HepG2 (cell line): ENCODE measurements around the gene CCNF. TPM values are rescaled to one million over a fixed set of nuclear protein-coding genes. Genes with fewer than 3 reads are reported as not detected.

Source experiments
- AFF4 ChIP-seq: sonication (generic); formaldehyde crosslinking; IDR thresholded peaks from 2 replicates; pipeline ENCODE4 v1.4.0; 2020; ENCODE audit warnings: missing genetic modification reagents
- CCDC6 ChIP-seq: sonication (generic); formaldehyde crosslinking; IDR thresholded peaks from 2 replicates; pipeline ENCODE4 v1.8.1; 2022; ENCODE audit warnings: mild to moderate bottlenecking, missing genetic modification reagents, moderate library complexity
- CEBPZ ChIP-seq: IDR thresholded peaks from 2 replicates; pipeline ENCODE4 v1.6.1; 2012; ENCODE audit warnings: low read length, improper control_type of control experiment
- GPN1 ChIP-seq: sonication (generic); formaldehyde crosslinking; IDR thresholded peaks from 2 replicates; pipeline ENCODE4 v1.5.1; 2020; ENCODE audit warnings: missing genetic modification reagents, borderline replicate concordance
- PAF1 ChIP-seq: IDR thresholded peaks from 2 replicates; pipeline ENCODE4 v1.6.1; 2016; ENCODE audit warnings: missing genetic modification reagents, missing compliant biosample characterization
- PBX2 ChIP-seq: IDR thresholded peaks from 2 replicates; pipeline ENCODE4 v1.6.1; 2016; ENCODE audit warnings: control low read depth
- RFX1 ChIP-seq: fragments of 450-650 bp; IDR thresholded peaks from 2 replicates; pipeline ENCODE4 v1.6.1; 2017
- RFXANK ChIP-seq: IDR thresholded peaks from 2 replicates; pipeline ENCODE4 v1.6.1; 2016
- SALL1 ChIP-seq: sonication (generic); formaldehyde crosslinking; IDR thresholded peaks from 2 replicates; pipeline ENCODE4 v1.8.0; 2022; ENCODE audit warnings: mild to moderate bottlenecking, missing genetic modification reagents
- UBTF ChIP-seq: sonication (generic); formaldehyde crosslinking; IDR thresholded peaks from 2 replicates; pipeline ENCODE4 v1.4.0; 2020; ENCODE audit warnings: mild to moderate bottlenecking, missing genetic modification reagents
- ZBTB38 ChIP-seq: sonication (generic); formaldehyde crosslinking; IDR thresholded peaks from 2 replicates; pipeline ENCODE4 v1.5.1; 2020; ENCODE audit warnings: mild to moderate bottlenecking, missing genetic modification reagents
- ZBTB7A ChIP-seq: sonication (generic); formaldehyde crosslinking; IDR thresholded peaks from 2 replicates; pipeline ENCODE4 v1.8.0; 2022; ENCODE audit warnings: mild to moderate bottlenecking, missing genetic modification reagents
- ZFP91 ChIP-seq: sonication (generic); formaldehyde crosslinking; IDR thresholded peaks from 2 replicates; pipeline ENCODE4 v1.9.0; 2022; ENCODE audit warnings: missing genetic modification reagents, mild to moderate bottlenecking, borderline replicate concordance
- ZMAT3 ChIP-seq: sonication (generic); formaldehyde crosslinking; conservative IDR thresholded peaks from 2 replicates; pipeline ENCODE4 v1.7.0; 2021; ENCODE audit warnings: missing genetic modification reagents
- ZUFSP ChIP-seq: sonication (generic); formaldehyde crosslinking; IDR thresholded peaks from 2 replicates; pipeline ENCODE4 v1.9.0; 2021; ENCODE audit warnings: missing genetic modification reagents, mild to moderate bottlenecking, borderline replicate concordance
- polyA plus RNA-seq, 8 experiments: library from polyadenylated mRNA; depleted of rRNA in 3 of 8; stranded (reverse) in 7 of 8; unstranded in 1 of 8; fragments of >200 nt; fragmentation: Illumina TruSeq in 4 of 8; extraction: Trizol in 4 of 8; gene quantifications; 2 replicates each; pipeline versions ENCODE4 v1.2.1 to v1.2.3, GENCODE V29; 2011 to 2016; ENCODE audit warnings: low read depth in 4 of 8, missing spikeins in 1 of 8, mixed read lengths in 1 of 8; ENCODE audit not compliant: insufficient read depth in 1 of 8
- total RNA-seq, 5 experiments: library from RNA; depleted of rRNA; stranded (reverse); fragments of >200 nt; fragmentation: Illumina TruSeq; extraction: Trizol; gene quantifications; 2 replicates each; pipeline ENCODE4 v1.2.3, GENCODE V29; 2016; ENCODE audit warnings: low read depth in 1 of 5

The CCNF gene
- total and polyA plus RNA-seq, 2 of the 13 experiments (the other 11 are each of a cell fraction or from before 2014, with no cell fraction given): 6.4 to 22.8 TPM

- TF ChIP-seq AFF4 (CRISPR knock-in tag) (no peak), CCDC6 (no peak), PBX2 (CRISPR knock-in tag) (no peak), ZMAT3 (no peak), GPN1 (CRISPR knock-in tag) (no peak), UBTF (CRISPR knock-in tag) (no peak), ZFP91 (CRISPR knock-in tag) (peak; percentile 30; the same call in 1 of the 2 replicates), ZBTB38 (CRISPR knock-in tag) (no peak), RFXANK (no peak), ZUFSP (CRISPR knock-in tag) (no peak), PAF1 (no peak), ZBTB7A (CRISPR knock-in tag) (no peak), RFX1 (no peak), CEBPZ (no peak), SALL1 (CRISPR knock-in tag) (no peak)
These were observed 29.8 kb downstream of the CCNF start (continued) for GRCh38 chr16:2458887-2459646.
